ENCODE data around the gene NPAS4.

DNA sequence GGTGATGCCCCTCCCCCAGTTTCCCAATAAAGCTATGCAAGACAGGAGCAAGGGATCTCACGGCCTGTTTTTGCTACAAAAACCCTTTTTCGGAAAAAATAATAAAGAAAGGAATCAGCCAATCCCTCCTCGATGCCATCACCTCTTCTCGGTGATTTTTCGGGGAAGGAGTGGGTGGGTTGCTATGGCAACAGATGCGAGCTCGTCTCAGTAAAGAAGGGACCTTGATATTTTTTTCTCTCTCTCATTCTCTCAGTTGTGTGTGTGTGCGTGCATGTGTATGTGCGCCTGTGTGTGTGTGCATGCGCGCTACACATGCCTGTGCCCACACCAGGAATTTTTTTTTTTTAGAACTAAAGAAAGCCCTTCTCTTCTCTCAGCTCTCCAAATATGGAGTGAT is 3.8 kb upstream of the NPAS4 start:
- TF ChIP-seq YY1 (IDR thresholded peaks at IDR 0.05; ENCODE audit: insufficient read depth, insufficient read length), result no peak
- no peak for TF ChIP-seq ZNF274 (IDR thresholded peaks at IDR 0.05; ENCODE audit: low read depth, low read length)
